Kidney glomerular epithelial cell (primary cell): ENCODE measurements around the gene MT1G.

Experiments
- DNase-seq: peaks from one replicate; lab custom pipeline; 2025; lab: John Stamatoyannopoulos, UW

MT1G gene

DNA sequence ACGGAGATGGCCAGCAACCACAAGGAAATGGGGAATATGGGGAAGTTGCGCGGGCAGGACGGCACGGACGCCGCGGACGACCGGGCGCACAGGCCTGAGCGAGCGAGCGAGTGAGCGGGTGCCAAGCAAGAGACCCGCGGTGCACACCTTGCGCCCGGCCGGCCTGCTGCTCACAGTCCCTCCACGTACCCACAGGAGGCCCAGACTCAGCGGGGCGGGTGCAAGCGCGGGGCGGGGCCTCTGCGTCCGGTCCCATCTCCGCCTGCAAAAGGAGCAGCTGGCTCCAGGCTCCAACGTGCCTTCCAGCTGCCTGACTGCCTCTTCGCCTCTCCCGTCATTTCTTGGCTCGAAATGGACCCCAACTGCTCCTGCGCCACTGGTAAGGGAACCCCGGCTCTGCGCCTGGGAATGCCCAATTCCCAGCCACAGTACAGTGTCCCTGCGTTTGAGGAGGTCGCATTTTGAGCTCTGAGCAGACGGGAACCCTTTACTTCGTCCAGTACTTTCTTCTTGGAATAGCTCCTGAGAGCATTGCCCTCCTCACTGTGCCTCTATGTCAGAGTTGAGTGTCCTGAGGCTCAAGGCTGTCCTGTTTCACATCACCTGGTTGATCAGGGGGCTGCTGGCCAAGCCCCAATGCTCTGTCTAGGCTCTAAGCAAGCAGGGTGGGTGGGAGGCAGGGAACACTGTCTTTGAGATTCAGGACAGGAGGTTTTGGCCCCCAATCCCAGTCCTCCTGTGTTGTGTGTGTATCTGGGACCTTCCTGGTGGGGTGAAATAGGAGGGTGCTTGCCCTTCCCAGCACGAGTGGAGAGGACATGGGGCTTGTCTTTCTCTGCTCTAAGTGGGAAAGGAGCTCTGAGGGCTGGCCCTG is 50.4 kb downstream of the MT1G start:
- DNase-seq: peak; percentile 33
